ENCODE data around the gene MINPP1.
"Not testable (repeated sequence)": the region's sequence is repeated elsewhere in the genome, so short reads cannot be mapped to it uniquely, and the experiment has no call there.

MINPP1 gene

DNA sequence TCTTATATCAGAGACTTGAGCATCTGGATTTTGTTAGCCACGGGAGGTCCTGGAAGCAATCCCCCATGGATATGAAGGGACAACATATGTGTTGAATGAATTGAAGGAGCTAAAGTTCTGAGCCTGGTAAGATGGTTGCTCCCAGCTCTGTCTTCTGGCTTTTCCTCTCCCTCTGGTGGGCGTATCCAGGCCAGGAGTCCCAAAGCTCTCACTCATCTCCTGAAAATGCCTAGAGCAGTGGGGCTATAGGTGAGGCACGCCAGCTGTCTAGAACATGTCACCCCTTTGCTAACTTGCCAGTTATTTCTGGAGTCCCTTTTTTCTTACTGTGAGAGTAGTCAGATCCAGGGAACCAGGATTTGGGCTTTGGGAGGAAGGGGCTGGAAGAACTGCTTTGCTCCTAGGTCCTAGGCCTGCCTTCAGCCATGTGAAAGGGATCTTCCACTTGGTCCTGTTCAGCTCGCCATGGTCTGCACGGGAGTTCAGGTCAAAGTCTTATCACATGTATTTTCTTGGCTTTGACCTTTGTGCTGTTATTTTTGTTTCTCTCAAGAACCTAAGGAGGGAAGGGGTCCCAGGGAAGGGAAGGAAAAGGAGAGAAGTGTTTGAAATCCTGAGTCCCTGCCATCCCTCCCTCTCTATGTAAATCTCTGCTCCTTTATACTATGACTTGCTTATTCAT lies 73.6 kb downstream of the MINPP1 start:
- no peak for DNase-seq

DNA sequence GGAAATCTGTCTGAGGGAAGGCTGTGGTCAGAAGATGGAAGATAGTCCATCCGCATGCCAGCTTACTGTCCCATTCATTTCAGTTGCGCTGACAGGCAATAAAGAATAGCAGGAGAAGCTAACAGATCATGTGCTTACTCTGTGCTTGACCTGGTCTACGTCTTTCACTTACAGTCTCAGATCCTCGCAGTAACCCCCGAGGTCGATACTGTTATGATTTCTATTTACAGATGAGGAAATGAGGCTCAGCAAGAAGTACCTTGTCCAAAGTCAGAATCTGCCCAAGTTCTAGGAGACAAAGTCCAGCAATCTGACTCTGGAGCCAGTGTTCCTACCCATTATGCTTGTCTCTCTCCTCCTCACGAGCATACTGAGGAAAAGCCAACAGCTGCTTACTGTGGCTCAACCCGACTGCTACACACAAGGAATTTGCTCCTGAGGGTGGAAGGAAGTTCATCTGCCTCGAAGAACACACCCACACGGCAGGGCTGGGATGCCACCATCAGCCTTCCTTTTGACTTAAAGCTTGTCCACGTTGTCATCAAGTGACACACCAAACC lies 74.2 kb downstream of the MINPP1 start:
- DNase-seq, result no peak

DNA sequence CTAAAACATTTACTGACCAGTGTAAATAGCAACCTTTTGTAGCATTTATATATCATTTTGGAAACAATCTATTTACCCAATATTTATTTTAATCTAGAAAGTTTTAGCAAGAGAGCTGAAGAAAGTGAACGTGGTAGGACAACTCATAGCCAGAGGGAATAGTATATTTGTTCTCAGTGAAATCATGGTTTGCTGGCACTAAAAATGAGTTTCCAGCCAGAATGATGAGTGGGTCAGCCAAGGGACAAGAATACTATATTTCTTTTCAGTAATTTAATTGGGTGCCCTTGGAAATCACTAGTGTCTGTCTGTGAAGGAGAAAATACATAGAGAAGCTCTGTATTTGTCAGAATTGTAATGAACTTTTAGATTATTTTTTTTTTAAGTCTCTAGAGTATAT lies 74.9 kb downstream of the MINPP1 start:
- no peak for DNase-seq

DNA sequence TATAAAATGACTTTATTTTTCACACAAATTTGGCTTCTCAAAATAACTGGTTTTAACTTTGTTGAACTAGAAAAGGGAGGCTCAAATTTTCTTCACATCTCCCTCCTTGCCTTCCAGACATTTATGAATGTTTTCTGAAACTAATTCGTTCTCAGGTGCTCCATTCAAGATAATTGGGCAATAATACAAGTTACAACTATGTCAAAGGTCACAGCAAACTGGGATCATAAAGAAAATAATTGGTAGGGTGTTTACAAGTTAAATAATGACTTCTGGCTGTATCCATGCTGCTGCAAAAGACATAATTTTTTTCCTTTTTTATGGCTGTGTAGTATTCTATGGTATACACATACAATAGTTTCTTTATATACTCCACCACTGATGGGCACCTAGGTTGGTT lies 75.3 kb downstream of the MINPP1 start:
- DNase-seq, result no peak

DNA sequence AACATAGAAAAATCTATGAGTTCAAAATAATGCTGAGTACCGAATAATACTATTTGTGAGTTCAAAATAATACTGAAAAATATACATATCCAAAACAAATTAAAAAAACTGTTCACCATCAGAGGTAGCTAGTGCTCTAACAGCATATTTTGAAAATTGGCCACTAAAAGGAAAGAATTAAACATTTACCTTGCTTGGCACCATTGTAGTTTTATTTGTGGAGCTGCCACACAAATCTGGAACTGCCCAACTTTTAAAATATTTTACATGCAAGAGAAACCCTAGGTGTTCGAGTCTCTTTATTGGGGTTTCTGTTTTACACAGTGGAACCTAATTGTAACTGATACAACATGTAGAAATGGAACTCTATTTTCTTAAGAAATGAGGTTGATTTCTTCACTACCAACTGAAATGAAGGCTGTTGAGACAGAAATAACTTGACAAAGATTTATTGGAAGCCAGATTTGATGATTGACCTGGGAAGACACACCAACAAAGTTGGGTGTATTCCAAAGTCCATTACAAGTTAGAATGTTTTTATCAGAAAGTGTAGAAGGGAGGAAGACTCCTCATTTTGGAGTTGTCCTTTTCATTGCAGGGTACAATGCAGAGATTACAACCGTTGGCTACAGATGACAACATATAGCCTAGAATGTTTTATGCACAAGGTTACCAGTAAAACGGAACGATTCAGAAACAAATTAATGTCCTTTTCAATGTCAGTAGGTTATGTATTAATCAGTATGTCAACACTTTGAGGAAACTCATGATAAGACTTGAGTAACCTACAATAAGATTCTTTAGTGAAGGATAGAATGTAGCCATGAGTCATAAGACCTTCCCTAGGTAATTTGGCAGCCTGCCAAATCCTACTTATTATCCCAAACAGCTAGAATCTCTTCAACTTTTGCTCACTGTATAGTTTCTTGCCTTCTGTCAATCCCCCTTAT lies 81.1 kb downstream of the MINPP1 start:
- no peak for DNase-seq

GRCh38 chr10:87589645-87590051 lies 85.0 kb downstream of the MINPP1 start:
- DNase-seq, result no peak

DNA sequence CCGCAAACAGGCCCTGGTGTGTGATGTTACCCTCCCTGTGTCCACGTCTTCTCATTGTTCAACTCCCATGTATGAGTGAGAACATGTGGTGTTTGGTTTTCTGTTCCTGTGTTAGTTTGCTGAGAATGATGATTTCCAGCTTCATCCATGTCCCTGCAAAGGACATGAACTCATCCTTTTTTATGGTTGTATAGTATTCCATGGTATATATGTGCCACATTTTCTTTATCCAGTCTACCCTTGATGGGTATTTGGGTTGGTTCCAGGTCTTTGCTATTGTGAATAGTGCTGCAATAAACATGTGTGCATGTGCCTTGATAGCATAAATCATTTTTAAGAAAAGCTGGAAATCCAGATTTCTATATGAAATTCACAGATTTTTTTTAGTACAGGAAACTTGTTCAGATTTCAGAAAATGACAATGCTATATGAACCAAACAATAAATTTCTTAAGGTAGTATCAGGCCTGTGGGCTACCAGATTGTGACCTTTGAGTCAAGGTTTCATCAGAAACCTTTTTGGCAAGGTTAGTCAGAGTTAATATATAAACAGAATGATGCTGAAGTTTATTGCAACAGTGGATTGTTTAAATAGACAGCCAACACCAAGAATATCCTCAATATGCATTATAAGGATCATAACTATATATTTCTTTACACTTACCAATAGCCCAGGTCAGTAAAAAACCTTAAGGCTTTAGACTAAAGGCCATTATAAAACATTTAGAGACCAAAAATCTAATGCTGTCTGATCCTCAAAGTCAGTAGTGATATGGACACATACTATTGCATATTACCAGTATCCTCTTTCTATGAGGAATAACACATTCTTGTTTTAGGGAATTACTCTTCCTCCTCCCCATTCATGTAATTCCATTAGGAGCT lies 86.3 kb downstream of the MINPP1 start:
- DNase-seq, result no peak

DNA sequence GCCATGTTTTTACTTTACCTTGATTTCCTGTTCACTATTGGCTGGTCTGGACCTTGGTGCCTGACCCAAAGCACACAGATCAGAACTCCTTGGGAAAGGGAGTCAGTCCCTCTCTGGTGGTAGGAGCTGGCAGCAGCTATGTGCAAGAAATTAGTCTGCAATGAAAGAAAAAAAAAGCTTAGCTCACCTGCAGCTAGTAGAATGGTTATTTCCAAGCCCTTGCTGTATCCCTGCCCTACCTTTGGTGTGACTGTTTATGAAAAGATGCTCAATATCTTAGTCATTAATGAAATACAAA lies 86.8 kb downstream of the MINPP1 start:
- DNase-seq, result no peak

GRCh38 chr10:87592920-87593319 lies 88.2 kb downstream of the MINPP1 start:
- DNase-seq, result not testable (repeated sequence)

DNA sequence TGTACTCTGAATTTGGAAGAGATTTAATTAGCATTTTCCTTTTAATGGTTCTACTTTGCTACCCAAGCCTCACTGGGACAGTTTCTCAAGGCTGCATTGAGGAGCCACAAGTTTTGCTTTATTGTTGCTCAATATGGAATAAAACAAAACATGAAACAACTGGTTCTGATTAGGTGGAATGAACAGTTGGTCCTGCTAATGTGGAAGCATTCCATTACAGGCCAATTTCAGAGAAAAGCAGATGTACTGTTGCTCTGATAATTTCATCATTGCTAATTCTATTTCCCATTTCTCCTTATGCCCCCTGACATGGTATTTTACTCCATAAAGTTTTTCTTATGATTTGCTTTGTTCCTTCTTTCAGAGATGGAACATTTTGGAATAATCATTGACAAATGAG lies 89.0 kb downstream of the MINPP1 start:
- DNase-seq, result no peak

- no peak for DNase-seq
Observed at GRCh38 chr10:87594181-87594580, 89.5 kb downstream of the MINPP1 start.

DNA sequence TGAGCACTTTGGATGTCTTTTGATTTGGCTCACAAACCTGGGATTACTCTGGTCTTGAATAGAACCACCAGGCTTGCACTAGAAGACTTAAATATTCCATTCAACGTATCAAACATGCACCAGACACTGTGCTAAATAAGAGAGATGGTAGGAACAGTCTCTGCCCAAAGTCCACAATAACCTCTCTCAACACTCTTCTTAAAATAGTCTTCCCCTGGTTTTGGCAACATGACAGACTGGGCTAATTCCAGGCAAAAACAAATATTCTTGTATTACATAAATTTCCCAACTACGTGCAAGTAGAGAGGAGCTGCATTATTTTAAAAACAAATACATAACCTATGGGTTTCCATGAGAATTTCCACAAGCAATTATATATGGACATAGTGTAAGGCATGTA lies 90.2 kb downstream of the MINPP1 start:
- DNase-seq, result no peak

- DNase-seq, result no peak
Observed at GRCh38 chr10:87596351-87596750, 91.7 kb downstream of the MINPP1 start.

GRCh38 chr10:87598700-87599099 lies 94.0 kb downstream of the MINPP1 start:
- no peak for DNase-seq

- no peak for DNase-seq
Observed at GRCh38 chr10:87600581-87600980, 95.9 kb downstream of the MINPP1 start.

Measured in activated CD4-positive, CD25-positive, alpha-beta regulatory T cell (primary cell).